ENCODE measurements around the gene ALK.

ALK gene

DNA sequence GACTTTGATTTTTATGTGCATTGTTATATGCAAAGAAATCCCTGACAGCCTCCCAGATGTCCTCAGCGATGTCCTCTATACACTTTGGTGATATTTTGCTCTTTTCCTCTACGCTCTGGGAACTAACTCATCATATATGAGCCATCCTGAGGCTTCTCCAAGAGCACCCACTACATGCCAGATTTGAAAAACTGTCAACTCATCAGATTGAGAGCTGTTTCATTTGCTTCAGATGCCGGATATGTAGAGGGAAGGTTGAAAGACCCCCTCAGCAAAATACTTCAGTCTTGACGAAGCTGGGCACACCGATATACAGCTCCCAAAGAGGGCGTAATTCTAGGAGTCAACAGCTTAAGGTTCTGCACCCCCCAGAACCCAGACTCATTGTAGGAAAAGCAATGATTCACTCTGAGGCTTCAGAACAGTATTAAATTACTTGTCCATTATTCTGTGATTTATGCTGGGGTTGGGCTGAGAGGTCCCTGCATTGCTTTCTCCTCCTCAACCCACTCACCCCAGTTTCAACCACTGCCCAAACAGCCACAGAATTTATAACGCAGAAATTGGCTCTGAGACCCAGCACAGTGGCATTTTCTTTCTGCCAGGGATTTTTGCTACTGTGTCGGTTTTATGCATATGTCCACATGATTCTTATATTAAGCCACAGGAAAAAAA, 341.8 kb downstream of the ALK start:
- DNase-seq (ENCODE audit: low read depth): no peak
- no peak overlapping the region for H3K4me3 ChIP-seq (ENCODE audit: control insufficient read depth, low read depth, low read length)
- TF ChIP-seq, protein P1, sequence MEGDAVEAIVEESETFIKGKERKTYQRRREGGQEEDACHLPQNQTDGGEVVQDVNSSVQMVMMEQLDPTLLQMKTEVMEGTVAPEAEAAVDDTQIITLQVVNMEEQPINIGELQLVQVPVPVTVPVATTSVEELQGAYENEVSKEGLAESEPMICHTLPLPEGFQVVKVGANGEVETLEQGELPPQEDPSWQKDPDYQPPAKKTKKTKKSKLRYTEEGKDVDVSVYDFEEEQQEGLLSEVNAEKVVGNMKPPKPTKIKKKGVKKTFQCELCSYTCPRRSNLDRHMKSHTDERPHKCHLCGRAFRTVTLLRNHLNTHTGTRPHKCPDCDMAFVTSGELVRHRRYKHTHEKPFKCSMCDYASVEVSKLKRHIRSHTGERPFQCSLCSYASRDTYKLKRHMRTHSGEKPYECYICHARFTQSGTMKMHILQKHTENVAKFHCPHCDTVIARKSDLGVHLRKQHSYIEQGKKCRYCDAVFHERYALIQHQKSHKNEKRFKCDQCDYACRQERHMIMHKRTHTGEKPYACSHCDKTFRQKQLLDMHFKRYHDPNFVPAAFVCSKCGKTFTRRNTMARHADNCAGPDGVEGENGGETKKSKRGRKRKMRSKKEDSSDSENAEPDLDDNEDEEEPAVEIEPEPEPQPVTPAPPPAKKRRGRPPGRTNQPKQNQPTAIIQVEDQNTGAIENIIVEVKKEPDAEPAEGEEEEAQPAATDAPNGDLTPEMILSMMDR (IDR thresholded peaks at IDR 0.05; ENCODE audit: control insufficient read depth, insufficient read depth, low read depth, low read length, missing control alignments): no peak

DNA sequence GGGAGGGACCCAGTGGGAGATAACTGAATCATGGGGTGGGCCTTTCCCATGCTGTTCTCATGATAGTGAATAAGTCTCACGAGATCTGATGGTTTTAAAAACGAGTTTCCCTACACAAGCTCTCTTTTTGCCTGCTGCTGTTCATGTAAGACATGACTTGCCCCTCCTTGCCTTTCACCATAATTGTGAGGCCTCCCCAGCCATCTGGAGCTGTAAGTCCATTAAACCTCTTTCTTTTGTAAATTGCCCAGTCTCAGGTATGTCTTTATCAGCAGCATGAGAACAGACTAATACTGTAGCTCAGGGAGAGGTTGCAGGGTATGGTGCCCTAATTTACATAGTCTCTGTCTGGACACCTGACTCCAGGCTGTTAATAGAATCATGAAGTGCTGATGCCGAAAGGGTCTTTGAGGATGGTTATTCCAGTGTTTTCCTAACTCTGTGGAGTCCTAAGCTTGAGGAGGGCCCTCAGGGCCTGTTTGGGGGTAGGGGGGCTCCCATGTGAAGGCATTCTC, 343.2 kb downstream of the ALK start:
- H3K4me3 ChIP-seq (ENCODE audit: control insufficient read depth, low read depth, low read length): no peak overlapping the region
- DNase-seq (ENCODE audit: low read depth): no peak
- TF ChIP-seq, protein P1 (IDR thresholded peaks at IDR 0.05; ENCODE audit: control insufficient read depth, insufficient read depth, low read depth, low read length, missing control alignments): no peak

DNA sequence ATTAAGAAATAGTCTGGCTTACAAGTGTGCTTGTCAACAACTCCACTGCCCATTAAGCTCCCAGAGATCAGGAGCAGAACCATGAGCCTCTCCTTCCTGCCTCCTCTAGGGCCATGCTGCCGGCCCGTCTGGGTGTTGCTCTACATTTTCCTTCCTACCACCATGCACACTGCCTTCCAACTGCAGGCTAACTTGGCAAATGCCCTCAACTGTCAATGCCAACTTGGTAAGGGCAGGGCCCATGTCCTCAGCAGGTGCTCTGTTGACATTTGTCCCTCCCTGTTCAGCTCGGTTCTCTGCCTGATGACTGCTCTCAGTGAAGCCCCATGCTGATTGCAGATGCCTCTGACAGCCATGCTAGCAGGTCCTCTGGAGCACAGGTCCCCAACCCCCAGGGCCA, 345.2 kb downstream of the ALK start:
- DNase-seq (ENCODE audit: low read depth): no peak
- no peak overlapping the region for H3K4me3 ChIP-seq (ENCODE audit: control insufficient read depth, low read depth, low read length)
- TF ChIP-seq, protein P1 (IDR thresholded peaks at IDR 0.05; ENCODE audit: control insufficient read depth, insufficient read depth, low read depth, low read length, missing control alignments): no peak

DNA sequence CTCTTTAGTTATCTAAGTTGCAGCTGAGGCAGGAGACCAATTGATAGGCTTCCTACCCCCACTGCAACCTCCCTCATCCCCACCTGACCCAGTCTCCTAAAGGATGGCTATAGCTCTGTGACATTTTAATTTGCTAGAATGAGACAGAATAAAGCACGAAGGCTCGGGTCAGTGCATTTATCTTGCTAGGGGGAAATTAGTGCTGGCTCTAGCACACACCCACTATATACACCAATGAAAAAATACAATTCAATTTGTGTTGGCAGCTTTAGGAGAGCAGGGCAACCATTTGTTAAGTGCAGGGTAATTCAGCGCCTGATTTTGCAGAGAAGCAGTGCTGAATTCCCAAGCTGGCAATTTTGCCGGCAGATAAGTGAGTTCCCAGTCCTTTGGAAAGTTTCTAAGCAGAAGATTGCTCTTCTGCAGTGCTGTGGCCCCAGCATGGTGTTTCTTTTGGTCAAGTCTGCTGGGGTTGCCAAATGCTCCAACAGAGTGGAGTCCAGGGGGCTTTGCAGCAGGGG, 346.0 kb downstream of the ALK start:
- no peak for DNase-seq (ENCODE audit: low read depth)
- TF ChIP-seq, protein P1 (IDR thresholded peaks at IDR 0.05; ENCODE audit: control insufficient read depth, insufficient read depth, low read depth, low read length, missing control alignments): no peak
- H3K4me3 ChIP-seq (ENCODE audit: control insufficient read depth, low read depth, low read length): no peak overlapping the region

DNA sequence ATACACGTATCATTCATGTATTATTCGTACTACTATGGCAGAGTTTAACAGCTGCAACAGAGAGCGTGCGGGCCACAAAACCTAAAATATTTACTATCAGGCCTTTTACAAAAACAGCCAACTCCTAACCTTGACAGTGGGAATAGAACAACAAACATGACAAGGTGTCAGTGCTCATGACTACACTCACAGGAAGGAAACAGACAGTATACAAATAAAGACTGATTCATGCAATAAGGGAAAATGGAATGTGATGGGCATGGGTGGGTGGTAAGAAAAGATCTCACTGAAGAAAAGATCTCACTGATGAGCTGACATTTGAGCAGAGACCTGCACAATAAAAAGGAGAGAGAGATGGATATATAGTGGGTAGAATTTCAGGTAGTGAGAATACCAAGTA, 347.8 kb downstream of the ALK start:
- DNase-seq (ENCODE audit: low read depth): no peak
- TF ChIP-seq, protein P1 (IDR thresholded peaks at IDR 0.05; ENCODE audit: control insufficient read depth, insufficient read depth, low read depth, low read length, missing control alignments): no peak
- H3K4me3 ChIP-seq (ENCODE audit: control insufficient read depth, low read depth, low read length): no peak overlapping the region

DNA sequence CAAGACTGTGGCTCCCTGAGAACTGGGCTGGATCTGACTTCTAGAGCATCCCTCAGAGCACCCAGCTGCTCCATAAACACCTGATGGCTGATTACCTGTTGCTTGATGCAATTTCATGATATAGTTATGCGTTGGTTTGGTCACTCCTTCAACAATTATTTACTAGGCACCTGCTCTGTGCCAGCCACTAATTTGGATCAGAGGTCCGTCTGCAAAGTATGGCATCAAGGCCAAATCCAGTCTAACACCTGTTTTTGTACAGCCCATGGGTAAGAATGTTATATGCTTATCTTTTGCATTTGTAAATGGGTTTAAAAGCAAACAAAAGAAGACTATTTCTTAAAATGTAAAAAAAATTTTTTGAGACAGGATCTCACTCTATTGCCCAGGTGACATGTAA, 348.2 kb downstream of the ALK start:
- TF ChIP-seq, protein P1 (IDR thresholded peaks at IDR 0.05; ENCODE audit: control insufficient read depth, insufficient read depth, low read depth, low read length, missing control alignments): no peak
- no peak overlapping the region for H3K4me3 ChIP-seq (ENCODE audit: control insufficient read depth, low read depth, low read length)
- DNase-seq (ENCODE audit: low read depth): no peak

Measured in AG09309 (cell line).